PC-3 (cell line): ENCODE data around the gene CALR3.

Experiments
- EZH2 ChIP-seq: fragments of 300-600 bp; sonication (generic); IDR thresholded peaks from one replicate; pipeline ENCODE4 v1.6.1; 2017; ENCODE audit warnings: antibody characterized with exemption, mild to moderate bottlenecking, low read length; ENCODE audit not compliant: unreplicated experiment
- EZH2phosphoT487 ChIP-seq: fragments of 300-600 bp; sonication (generic); IDR thresholded peaks from 2 replicates; pipeline ENCODE4 v1.6.1; 2018; ENCODE audit warnings: mild to moderate bottlenecking, antibody characterized with exemption, low read length, borderline replicate concordance
- TF ChIP-seq, protein P1 (sequence below): fragments of 300-600 bp; sonication (generic); conservative IDR thresholded peaks from 2 replicates; pipeline ENCODE4 v1.5.1; 2017; ENCODE audit warnings: antibody characterized with exemption, low read depth, mild to moderate bottlenecking, low read length

DNA sequence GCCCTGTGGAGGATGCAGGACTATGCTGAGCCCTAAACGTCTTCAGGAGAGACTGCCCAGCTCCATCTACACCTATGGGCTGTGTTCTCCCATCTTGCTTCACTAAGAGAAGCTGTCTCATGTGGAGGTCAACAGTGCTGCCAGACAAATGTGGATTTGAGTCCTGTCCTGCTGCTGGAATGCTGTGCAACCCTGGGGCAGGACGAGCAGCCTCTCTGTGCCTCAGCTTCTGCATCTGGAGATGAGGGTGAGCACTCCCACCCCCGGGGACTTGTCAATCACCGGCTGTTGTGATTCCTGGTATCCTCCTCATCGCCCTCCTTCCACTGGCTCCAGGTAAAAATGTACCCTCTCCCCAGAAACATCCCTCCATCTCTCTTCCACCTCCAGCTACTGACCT lies 40.5 kb downstream of the CALR3 start:
- TF ChIP-seq, protein P1, sequence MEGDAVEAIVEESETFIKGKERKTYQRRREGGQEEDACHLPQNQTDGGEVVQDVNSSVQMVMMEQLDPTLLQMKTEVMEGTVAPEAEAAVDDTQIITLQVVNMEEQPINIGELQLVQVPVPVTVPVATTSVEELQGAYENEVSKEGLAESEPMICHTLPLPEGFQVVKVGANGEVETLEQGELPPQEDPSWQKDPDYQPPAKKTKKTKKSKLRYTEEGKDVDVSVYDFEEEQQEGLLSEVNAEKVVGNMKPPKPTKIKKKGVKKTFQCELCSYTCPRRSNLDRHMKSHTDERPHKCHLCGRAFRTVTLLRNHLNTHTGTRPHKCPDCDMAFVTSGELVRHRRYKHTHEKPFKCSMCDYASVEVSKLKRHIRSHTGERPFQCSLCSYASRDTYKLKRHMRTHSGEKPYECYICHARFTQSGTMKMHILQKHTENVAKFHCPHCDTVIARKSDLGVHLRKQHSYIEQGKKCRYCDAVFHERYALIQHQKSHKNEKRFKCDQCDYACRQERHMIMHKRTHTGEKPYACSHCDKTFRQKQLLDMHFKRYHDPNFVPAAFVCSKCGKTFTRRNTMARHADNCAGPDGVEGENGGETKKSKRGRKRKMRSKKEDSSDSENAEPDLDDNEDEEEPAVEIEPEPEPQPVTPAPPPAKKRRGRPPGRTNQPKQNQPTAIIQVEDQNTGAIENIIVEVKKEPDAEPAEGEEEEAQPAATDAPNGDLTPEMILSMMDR = no peak
- TF ChIP-seq EZH2 (no peak), EZH2phosphoT487 (no peak)
